ENCODE data around the gene MAPK6.

DNA sequence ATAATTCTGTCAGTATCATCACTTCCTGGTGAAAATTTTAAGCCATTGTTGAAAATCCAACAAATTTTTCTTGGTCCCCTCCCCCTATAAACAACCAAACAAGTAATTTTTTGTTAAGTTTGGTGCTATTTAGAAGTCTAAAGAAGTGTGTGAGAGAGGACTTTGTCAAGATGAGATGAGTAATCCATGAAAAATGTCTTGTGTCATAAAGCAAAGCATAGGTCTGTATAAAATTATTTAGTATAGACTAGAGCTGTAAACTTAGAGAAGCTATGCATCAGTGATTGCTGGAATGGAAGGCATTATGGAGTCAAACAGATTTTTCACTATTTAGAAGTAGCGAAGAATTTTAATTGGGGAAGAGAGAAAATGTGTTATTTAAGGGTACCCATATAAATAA lies 31.4 kb downstream of the MAPK6 start:
- no peak for TF ChIP-seq EZH2 (IDR thresholded peaks at IDR 0.05; ENCODE audit: borderline replicate concordance, low read length)
- TF ChIP-seq, protein P1, sequence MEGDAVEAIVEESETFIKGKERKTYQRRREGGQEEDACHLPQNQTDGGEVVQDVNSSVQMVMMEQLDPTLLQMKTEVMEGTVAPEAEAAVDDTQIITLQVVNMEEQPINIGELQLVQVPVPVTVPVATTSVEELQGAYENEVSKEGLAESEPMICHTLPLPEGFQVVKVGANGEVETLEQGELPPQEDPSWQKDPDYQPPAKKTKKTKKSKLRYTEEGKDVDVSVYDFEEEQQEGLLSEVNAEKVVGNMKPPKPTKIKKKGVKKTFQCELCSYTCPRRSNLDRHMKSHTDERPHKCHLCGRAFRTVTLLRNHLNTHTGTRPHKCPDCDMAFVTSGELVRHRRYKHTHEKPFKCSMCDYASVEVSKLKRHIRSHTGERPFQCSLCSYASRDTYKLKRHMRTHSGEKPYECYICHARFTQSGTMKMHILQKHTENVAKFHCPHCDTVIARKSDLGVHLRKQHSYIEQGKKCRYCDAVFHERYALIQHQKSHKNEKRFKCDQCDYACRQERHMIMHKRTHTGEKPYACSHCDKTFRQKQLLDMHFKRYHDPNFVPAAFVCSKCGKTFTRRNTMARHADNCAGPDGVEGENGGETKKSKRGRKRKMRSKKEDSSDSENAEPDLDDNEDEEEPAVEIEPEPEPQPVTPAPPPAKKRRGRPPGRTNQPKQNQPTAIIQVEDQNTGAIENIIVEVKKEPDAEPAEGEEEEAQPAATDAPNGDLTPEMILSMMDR (conservative IDR thresholded peaks at IDR 0.05 in 1 of 2, IDR thresholded peaks at IDR 0.05 in 1 of 2; ENCODE audit: extremely low read depth in 1 of 2, insufficient read depth in 1 of 2, low read depth in 1 of 2, low read length in 2 of 2): no peak

Measured in mammary epithelial cell (primary cell).